ENCODE results near the gene HIP1R. TPM values are rescaled to one million over a fixed set of nuclear protein-coding genes. Genes with fewer than 3 reads are reported as not detected.

The HIP1R gene
- total and polyA plus RNA-seq, 2 of the 13 experiments (the other 11 are each of a cell fraction or from before 2014, with no cell fraction given): 18.4 to 25.5 TPM

DNA sequence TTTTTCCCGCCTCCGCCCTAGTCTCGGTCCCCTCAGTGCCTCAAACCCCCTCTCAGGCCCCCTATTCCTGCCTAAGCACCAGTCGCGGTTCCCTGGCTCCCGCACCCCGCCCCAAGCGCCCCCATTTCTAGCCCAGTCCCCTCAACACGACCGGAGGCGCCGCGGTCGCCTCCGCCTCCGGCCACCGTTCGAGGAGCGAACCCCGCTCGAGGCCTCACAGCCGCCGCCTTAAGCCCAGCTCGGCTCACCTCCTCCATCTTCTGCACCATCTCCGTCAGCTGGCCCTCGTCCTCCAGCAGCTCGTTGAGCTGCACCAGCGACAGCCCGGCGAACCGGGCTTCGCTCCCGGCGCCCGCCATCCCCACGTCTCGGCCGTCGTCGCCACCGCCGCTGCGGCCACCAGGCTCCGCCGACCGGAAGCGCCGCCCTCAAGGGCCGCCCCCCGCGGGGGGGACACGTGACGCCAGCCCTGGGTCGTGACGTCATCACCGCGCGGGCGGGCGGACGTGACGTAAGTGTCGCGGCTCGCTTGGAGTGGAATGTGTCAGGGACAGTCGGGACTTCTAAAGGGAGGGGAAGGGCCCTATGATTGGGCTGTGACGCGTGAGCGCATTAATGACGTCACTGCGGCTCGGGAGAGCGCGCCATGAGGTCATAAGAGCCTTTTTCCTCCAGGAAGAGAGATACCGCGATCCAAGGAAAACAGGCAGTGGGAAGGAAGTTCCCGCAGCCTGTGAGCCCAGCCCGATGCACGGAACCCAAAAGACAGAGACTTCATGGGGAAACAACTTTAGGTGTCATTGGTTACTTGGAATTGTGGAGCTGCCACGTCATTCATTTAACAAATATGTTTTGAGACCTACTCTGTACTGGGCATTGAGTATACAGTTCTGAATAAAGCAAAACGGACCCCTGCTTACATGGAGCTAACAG, 60.7 kb downstream of the HIP1R start, which contains the start of gene VPS37B (continued):
- TF ChIP-seq, protein P1, sequence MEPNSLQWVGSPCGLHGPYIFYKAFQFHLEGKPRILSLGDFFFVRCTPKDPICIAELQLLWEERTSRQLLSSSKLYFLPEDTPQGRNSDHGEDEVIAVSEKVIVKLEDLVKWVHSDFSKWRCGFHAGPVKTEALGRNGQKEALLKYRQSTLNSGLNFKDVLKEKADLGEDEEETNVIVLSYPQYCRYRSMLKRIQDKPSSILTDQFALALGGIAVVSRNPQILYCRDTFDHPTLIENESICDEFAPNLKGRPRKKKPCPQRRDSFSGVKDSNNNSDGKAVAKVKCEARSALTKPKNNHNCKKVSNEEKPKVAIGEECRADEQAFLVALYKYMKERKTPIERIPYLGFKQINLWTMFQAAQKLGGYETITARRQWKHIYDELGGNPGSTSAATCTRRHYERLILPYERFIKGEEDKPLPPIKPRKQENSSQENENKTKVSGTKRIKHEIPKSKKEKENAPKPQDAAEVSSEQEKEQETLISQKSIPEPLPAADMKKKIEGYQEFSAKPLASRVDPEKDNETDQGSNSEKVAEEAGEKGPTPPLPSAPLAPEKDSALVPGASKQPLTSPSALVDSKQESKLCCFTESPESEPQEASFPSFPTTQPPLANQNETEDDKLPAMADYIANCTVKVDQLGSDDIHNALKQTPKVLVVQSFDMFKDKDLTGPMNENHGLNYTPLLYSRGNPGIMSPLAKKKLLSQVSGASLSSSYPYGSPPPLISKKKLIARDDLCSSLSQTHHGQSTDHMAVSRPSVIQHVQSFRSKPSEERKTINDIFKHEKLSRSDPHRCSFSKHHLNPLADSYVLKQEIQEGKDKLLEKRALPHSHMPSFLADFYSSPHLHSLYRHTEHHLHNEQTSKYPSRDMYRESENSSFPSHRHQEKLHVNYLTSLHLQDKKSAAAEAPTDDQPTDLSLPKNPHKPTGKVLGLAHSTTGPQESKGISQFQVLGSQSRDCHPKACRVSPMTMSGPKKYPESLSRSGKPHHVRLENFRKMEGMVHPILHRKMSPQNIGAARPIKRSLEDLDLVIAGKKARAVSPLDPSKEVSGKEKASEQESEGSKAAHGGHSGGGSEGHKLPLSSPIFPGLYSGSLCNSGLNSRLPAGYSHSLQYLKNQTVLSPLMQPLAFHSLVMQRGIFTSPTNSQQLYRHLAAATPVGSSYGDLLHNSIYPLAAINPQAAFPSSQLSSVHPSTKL (CRISPR knock-in tag; IDR thresholded peaks at IDR 0.05): 0 out of 2 replicates have a peak, but pooled peaks have one; percentile 33
- TF ChIP-seq MLLT10 (CRISPR knock-in tag; IDR thresholded peaks at IDR 0.05) (no peak), TP53 (CRISPR knock-in tag; conservative IDR thresholded peaks at IDR 0.05) (no peak), ZBTB21 (CRISPR knock-in tag; IDR thresholded peaks at IDR 0.05) (peak; percentile 100), YEATS4 (CRISPR knock-in tag; IDR thresholded peaks at IDR 0.05; ENCODE audit: borderline replicate concordance) (peak; percentile 32; the same call in 1 of the 2 replicates), XBP1 (CRISPR knock-in tag; IDR thresholded peaks at IDR 0.05) (no peak), JUND (CRISPR knock-in tag; IDR thresholded peaks at IDR 0.05) (peak; percentile 81), POLR2AphosphoS5 (IDR thresholded peaks at IDR 0.05; ENCODE audit: low read depth, low read length) (peak; percentile 60), ZNF383 (CRISPR knock-in tag; IDR thresholded peaks at IDR 0.05; ENCODE audit: borderline replicate concordance) (no peak)
- TF ChIP-seq, protein P2, sequence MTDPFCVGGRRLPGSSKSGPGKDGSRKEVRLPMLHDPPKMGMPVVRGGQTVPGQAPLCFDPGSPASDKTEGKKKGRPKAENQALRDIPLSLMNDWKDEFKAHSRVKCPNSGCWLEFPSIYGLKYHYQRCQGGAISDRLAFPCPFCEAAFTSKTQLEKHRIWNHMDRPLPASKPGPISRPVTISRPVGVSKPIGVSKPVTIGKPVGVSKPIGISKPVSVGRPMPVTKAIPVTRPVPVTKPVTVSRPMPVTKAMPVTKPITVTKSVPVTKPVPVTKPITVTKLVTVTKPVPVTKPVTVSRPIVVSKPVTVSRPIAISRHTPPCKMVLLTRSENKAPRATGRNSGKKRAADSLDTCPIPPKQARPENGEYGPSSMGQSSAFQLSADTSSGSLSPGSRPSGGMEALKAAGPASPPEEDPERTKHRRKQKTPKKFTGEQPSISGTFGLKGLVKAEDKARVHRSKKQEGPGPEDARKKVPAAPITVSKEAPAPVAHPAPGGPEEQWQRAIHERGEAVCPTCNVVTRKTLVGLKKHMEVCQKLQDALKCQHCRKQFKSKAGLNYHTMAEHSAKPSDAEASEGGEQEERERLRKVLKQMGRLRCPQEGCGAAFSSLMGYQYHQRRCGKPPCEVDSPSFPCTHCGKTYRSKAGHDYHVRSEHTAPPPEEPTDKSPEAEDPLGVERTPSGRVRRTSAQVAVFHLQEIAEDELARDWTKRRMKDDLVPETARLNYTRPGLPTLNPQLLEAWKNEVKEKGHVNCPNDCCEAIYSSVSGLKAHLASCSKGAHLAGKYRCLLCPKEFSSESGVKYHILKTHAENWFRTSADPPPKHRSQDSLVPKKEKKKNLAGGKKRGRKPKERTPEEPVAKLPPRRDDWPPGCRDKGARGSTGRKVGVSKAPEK (CRISPR knock-in tag; IDR thresholded peaks at IDR 0.05; ENCODE audit: borderline replicate concordance): no peak
- TF ChIP-seq, protein P3, sequence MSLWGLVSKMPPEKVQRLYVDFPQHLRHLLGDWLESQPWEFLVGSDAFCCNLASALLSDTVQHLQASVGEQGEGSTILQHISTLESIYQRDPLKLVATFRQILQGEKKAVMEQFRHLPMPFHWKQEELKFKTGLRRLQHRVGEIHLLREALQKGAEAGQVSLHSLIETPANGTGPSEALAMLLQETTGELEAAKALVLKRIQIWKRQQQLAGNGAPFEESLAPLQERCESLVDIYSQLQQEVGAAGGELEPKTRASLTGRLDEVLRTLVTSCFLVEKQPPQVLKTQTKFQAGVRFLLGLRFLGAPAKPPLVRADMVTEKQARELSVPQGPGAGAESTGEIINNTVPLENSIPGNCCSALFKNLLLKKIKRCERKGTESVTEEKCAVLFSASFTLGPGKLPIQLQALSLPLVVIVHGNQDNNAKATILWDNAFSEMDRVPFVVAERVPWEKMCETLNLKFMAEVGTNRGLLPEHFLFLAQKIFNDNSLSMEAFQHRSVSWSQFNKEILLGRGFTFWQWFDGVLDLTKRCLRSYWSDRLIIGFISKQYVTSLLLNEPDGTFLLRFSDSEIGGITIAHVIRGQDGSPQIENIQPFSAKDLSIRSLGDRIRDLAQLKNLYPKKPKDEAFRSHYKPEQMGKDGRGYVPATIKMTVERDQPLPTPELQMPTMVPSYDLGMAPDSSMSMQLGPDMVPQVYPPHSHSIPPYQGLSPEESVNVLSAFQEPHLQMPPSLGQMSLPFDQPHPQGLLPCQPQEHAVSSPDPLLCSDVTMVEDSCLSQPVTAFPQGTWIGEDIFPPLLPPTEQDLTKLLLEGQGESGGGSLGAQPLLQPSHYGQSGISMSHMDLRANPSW (CRISPR knock-in tag; IDR thresholded peaks at IDR 0.05; ENCODE audit: borderline replicate concordance): no peak
- TF ChIP-seq, protein P4, sequence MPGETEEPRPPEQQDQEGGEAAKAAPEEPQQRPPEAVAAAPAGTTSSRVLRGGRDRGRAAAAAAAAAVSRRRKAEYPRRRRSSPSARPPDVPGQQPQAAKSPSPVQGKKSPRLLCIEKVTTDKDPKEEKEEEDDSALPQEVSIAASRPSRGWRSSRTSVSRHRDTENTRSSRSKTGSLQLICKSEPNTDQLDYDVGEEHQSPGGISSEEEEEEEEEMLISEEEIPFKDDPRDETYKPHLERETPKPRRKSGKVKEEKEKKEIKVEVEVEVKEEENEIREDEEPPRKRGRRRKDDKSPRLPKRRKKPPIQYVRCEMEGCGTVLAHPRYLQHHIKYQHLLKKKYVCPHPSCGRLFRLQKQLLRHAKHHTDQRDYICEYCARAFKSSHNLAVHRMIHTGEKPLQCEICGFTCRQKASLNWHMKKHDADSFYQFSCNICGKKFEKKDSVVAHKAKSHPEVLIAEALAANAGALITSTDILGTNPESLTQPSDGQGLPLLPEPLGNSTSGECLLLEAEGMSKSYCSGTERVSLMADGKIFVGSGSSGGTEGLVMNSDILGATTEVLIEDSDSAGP (CRISPR knock-in tag; IDR thresholded peaks at IDR 0.05; ENCODE audit: borderline replicate concordance): peak; percentile 37; the same call in 1 of the 2 replicates
- TF ChIP-seq, protein P5, sequence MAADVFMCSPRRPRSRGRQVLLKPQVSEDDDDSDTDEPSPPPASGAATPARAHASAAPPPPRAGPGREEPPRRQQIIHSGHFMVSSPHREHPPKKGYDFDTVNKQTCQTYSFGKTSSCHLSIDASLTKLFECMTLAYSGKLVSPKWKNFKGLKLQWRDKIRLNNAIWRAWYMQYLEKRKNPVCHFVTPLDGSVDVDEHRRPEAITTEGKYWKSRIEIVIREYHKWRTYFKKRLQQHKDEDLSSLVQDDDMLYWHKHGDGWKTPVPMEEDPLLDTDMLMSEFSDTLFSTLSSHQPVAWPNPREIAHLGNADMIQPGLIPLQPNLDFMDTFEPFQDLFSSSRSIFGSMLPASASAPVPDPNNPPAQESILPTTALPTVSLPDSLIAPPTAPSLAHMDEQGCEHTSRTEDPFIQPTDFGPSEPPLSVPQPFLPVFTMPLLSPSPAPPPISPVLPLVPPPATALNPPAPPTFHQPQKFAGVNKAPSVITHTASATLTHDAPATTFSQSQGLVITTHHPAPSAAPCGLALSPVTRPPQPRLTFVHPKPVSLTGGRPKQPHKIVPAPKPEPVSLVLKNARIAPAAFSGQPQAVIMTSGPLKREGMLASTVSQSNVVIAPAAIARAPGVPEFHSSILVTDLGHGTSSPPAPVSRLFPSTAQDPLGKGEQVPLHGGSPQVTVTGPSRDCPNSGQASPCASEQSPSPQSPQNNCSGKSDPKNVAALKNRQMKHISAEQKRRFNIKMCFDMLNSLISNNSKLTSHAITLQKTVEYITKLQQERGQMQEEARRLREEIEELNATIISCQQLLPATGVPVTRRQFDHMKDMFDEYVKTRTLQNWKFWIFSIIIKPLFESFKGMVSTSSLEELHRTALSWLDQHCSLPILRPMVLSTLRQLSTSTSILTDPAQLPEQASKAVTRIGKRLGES (CRISPR knock-in tag; IDR thresholded peaks at IDR 0.05; ENCODE audit: borderline replicate concordance): no peak

Measured in HepG2 (cell line).